Measurements from ENCODE around the gene APBA2.

Gene APBA2

GRCh38 chr15:29139540-29140459, 254.0 kb downstream of the APBA2 start:
- TF ChIP-seq, protein P1, sequence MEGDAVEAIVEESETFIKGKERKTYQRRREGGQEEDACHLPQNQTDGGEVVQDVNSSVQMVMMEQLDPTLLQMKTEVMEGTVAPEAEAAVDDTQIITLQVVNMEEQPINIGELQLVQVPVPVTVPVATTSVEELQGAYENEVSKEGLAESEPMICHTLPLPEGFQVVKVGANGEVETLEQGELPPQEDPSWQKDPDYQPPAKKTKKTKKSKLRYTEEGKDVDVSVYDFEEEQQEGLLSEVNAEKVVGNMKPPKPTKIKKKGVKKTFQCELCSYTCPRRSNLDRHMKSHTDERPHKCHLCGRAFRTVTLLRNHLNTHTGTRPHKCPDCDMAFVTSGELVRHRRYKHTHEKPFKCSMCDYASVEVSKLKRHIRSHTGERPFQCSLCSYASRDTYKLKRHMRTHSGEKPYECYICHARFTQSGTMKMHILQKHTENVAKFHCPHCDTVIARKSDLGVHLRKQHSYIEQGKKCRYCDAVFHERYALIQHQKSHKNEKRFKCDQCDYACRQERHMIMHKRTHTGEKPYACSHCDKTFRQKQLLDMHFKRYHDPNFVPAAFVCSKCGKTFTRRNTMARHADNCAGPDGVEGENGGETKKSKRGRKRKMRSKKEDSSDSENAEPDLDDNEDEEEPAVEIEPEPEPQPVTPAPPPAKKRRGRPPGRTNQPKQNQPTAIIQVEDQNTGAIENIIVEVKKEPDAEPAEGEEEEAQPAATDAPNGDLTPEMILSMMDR (IDR thresholded peaks at IDR 0.05; ENCODE audit: insufficient read depth, missing control alignments) = peak; percentile 76
- FAIRE-seq = no peak
- peak; percentile 93 for DNase-seq (ENCODE audit: insufficient read length, low spot score)

DNA sequence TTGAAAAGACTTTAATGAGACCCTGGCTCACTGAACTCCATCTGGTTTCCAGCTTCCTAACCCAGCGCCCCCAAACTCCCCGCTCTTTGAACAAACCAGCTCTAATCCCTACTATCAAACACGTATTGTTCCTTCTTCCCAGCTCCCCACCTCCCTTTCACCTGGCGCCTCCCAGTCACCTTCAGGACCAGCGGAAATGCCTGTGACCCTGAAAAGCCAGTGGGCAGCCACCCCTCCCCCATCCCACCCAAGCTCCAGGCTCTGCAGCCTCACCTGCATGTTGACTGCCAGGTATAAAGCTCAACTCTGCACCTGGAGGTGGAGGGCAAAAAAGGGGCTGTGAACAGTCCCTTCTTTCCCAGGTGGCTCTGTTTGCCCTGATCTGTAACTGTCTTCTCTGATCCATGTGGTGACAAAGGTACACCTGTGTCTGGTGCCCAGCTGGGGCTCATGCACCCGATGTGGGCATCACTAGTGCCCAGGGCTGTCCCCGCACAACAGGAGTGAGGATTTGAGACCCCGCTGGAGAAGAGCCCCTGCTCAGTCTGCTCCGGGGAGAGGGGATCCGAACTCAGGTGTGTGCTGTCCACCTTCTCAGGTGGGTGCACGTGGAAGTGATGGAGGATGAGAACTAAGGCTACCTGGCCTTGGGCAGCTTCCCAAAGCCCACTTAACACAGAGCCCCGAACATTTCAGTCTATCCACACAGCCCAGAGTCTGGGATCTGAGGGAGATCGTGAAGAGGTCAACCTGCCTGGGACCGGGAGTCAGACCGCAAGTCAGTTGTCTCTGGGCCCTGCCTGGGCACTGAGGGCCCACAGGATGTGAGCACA, 254.9 kb downstream of the APBA2 start:
- no peak for FAIRE-seq
- TF ChIP-seq, protein P1 (IDR thresholded peaks at IDR 0.05; ENCODE audit: insufficient read depth, missing control alignments) = no peak
- no peak for DNase-seq (ENCODE audit: insufficient read length, low spot score)

DNA sequence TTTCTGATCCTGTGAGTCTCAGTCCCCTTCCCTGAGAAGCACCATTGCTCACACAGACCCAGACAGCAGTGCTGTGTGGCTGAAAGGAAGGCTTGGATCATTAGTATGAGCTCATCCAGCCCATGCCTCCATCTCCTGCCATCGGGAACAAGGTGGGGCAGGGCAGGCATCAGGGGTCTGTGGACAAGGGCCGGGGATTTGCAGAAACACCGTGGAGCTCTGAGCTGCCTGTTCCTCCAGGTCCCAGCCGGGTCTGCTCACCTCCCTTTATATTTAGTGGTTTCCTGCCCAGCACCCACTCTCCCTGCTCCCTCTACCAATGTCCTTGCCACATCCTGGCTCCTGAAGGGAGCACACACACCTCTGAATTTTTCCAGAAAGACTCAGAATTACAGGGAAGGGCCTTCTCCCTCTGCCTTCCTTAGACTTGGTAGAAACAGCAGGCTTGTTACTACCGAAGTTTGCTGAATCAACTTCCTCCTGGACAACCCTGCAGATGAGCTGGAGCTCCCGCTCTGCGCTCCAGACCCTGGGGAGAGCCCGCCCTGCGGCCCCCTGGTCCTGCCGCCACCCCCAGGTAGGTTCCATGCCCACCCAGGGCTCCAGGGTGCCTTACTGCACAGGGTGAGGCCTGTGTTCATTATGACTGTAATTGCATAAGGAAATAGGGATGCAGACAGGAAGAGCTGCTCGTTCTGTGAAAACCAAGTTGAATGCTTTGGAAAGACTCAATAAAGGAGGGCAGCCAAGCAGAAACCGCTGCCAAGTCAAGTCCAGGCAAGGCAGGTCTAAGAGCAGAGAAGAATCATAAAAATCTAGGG, 255.7 kb downstream of the APBA2 start:
- FAIRE-seq = no peak
- TF ChIP-seq, protein P1 (IDR thresholded peaks at IDR 0.05; ENCODE audit: insufficient read depth, missing control alignments) = no peak
- no peak for DNase-seq (ENCODE audit: insufficient read length, low spot score)

GRCh38 chr15:29142129-29142747, 256.5 kb downstream of the APBA2 start:
- no peak for FAIRE-seq
- TF ChIP-seq, protein P1 (IDR thresholded peaks at IDR 0.05; ENCODE audit: insufficient read depth, missing control alignments) = no peak
- no peak for DNase-seq (ENCODE audit: insufficient read length, low spot score)

GRCh38 chr15:29143293-29143692, 257.5 kb downstream of the APBA2 start:
- DNase-seq (ENCODE audit: insufficient read length, low spot score) (no peak), FAIRE-seq (no peak)
- TF ChIP-seq, protein P1 (IDR thresholded peaks at IDR 0.05; ENCODE audit: insufficient read depth, missing control alignments) = no peak

GRCh38 chr15:29143909-29144635, 258.3 kb downstream of the APBA2 start:
- TF ChIP-seq, protein P1 (IDR thresholded peaks at IDR 0.05; ENCODE audit: insufficient read depth, missing control alignments) = no peak
- DNase-seq (ENCODE audit: insufficient read length, low spot score) (no peak), FAIRE-seq (no peak)
